HUES6 (cell line): ENCODE data around the gene CBARP.
"Not testable (repeated sequence)": the region's sequence is repeated elsewhere in the genome, so short reads cannot be mapped to it uniquely, and the experiment has no call there.

Source experiments
- H3K27ac ChIP-seq: 2 replicates; pipeline ENCODE4 v1.7.0; 2013; ENCODE audit warnings: low read depth, mild to moderate bottlenecking, low read length, inconsistent platforms
- H3K27me3 ChIP-seq: 2 replicates; pipeline ENCODE4 v1.6.1; 2013; ENCODE audit warnings: low read length; ENCODE audit not compliant: control insufficient read depth, insufficient read depth
- H3K36me3 ChIP-seq: 2 replicates; pipeline ENCODE4 v1.6.1; 2013; ENCODE audit warnings: low read length; ENCODE audit not compliant: control insufficient read depth, insufficient read depth
- H3K4me1 ChIP-seq: 2 replicates; pipeline ENCODE4 v1.6.1; 2013; ENCODE audit warnings: low read length; ENCODE audit not compliant: control insufficient read depth, insufficient read depth
- H3K4me3 ChIP-seq: 2 replicates; pipeline ENCODE4 v1.5.1; 2013; ENCODE audit warnings: low read depth, low read length
- H3K9ac ChIP-seq: one replicate; pipeline ENCODE4 v1.6.1; 2013; ENCODE audit warnings: mild to moderate bottlenecking, low read length
- H3K9me3 ChIP-seq: 2 replicates; pipeline ENCODE4 v1.6.1; 2013; ENCODE audit warnings: low read depth, low read length; ENCODE audit not compliant: control insufficient read depth, insufficient read depth

Gene CBARP

GRCh38 chr19:1218751-1219567, 18.8 kb downstream of the CBARP start:
- H3K9ac ChIP-seq: no peak overlapping the region
- peaks cover 29% of the 10 kb centered on the region for H3K36me3 ChIP-seq
- no peak overlapping the region for H3K4me3 ChIP-seq
- peaks cover 28% of the 10 kb centered on the region for H3K4me1 ChIP-seq
- no peak overlapping the region for H3K27ac ChIP-seq
- H3K27me3 ChIP-seq: no peaks in the 10 kb centered on the region
- H3K9me3 ChIP-seq: no peaks in the 10 kb centered on the region

- Histone ChIP-seq H3K27ac (no peak overlapping the region), H3K4me3 (no peak overlapping the region), H3K4me1 (peaks cover 35% of the 10 kb centered on the region), H3K27me3 (no peaks in the 10 kb centered on the region), H3K36me3 (peaks cover 24% of the 10 kb centered on the region), H3K9ac (no peak overlapping the region), H3K9me3 (no peaks in the 10 kb centered on the region)
These were observed 20.4 kb downstream of the CBARP start for GRCh38 chr19:1217366-1217765.

DNA sequence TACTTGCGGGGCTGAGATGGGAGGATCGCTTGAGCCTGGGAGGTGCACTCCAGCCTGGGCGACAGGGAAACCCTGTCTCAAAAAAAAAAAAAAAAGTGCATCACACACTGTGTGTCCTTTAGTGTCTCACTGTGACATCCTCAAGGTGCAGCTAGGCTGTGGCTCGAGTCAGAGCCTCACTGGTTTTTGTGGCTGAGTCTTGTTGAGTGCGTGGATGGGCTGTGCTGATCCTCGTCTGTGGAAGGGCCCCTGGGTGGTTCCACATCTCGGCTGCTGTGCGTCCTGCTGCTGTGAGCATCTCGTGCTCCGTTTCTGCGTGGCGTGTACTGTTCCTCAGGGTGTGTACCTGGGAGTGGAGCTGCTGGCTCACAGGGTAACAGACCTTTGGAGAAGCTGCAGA, 21.0 kb downstream of the CBARP start:
- H3K36me3 ChIP-seq: peaks cover 25% of the 10 kb centered on the region
- no peaks in the 10 kb centered on the region for H3K27me3 ChIP-seq
- peak overlapping the region; percentile 7 for H3K9ac ChIP-seq
- H3K27ac ChIP-seq: no peak overlapping the region
- peaks cover 38% of the 10 kb centered on the region for H3K4me1 ChIP-seq
- no peaks in the 10 kb centered on the region for H3K9me3 ChIP-seq
- H3K4me3 ChIP-seq: no peak overlapping the region

GRCh38 chr19:1214862-1215731, 22.7 kb downstream of the CBARP start:
- Histone ChIP-seq H3K9me3 (no peaks in the 10 kb centered on the region), H3K27ac (peak overlapping the region; percentile 6; the same call in 1 of the 2 replicates), H3K4me1 (peaks cover 42% of the 10 kb centered on the region), H3K4me3 (no peak overlapping the region), H3K9ac (no peak overlapping the region), H3K27me3 (no peaks in the 10 kb centered on the region), H3K36me3 (peaks cover 16% of the 10 kb centered on the region)

DNA sequence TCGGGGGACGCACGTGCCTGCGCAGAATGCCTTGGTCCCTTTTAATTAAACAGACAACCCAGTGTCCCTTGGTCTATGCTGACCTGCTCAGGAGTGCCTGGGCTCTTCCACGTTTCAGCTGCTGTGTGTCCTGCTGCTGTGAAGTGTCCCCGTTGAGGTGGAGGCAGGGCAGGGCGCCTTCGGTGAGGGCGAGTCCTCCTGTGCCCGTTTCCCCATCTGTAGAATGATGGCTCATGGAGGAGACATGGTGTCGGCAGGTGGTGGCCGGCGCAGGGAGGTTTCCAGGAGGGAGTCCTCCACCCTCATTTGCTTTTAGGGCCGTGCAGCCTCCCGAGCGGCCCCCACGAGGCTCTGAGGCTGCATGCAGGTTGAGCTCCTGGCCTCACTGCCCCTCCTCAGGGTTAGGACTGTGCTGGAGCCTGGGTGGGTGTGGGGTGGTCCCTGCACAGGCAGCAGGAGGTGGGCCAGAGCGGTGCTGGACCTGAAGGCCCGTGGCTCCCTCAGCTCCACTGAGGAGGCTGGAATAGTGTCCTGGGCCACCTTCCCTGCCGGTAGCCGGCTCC, 23.4 kb downstream of the CBARP start:
- no peak overlapping the region for H3K27ac ChIP-seq

DNA sequence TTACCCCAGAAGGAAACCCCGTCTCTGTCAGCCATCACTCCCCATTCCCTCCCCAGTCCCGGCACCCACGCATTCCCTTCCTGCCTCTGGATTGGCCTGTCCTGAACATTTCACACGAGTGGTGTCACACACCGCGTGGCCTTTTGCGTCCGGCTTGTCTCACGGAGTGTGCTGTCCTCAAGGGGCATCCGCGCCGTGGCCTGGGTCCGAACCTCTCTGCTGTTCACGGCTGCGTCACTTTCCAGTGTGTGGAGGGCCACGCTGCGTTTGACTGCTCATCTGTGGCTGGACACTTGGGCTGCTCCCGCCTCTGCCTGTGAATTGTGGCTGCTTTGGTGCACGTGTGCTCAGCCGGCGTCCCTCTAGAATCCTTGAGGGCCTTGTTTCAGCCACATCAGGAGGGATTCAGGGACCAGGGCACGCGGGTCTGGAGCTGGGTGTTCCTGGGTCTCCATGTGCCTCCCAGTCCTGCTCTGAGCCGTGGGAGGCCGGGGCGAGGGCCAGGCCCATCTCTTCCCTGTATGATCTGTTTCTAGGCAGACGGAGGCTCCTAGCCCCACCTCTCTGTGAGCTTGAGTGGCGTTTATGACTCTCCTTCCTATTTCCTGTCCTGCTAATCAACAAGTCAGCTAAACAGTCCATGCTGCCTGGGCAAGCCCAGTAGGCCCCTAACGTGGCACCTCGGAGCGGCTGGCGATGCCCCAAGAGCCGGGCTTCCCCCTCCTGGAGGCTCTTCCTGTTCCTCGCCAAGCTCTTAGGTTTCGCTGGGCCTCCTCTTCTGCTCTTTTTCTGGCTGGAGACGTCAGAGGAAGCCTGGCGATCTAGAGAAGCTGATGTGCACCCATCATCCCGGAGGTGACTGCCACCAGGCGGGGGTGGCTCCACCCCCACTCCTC, 24.2 kb downstream of the CBARP start:
- H3K27me3 ChIP-seq: no peaks in the 10 kb centered on the region
- no peaks in the 10 kb centered on the region for H3K9me3 ChIP-seq
- H3K4me1 ChIP-seq: peaks cover 42% of the 10 kb centered on the region
- no peak overlapping the region for H3K27ac ChIP-seq
- peak overlapping the region; percentile 49 for H3K9ac ChIP-seq
- H3K4me3 ChIP-seq: 0 out of 2 replicates have a peak overlapping the region, but pooled peaks have one; percentile 7
- peaks cover 20% of the 10 kb centered on the region for H3K36me3 ChIP-seq

More for the DNA sequence above, 23.4 kb downstream of the CBARP start:
- H3K4me1 ChIP-seq: peaks cover 42% of the 10 kb centered on the region
- H3K9me3 ChIP-seq: no peaks in the 10 kb centered on the region
- H3K9ac ChIP-seq: no peak overlapping the region
- no peak overlapping the region for H3K4me3 ChIP-seq
- H3K27me3 ChIP-seq: no peaks in the 10 kb centered on the region
- peaks cover 20% of the 10 kb centered on the region for H3K36me3 ChIP-seq

DNA sequence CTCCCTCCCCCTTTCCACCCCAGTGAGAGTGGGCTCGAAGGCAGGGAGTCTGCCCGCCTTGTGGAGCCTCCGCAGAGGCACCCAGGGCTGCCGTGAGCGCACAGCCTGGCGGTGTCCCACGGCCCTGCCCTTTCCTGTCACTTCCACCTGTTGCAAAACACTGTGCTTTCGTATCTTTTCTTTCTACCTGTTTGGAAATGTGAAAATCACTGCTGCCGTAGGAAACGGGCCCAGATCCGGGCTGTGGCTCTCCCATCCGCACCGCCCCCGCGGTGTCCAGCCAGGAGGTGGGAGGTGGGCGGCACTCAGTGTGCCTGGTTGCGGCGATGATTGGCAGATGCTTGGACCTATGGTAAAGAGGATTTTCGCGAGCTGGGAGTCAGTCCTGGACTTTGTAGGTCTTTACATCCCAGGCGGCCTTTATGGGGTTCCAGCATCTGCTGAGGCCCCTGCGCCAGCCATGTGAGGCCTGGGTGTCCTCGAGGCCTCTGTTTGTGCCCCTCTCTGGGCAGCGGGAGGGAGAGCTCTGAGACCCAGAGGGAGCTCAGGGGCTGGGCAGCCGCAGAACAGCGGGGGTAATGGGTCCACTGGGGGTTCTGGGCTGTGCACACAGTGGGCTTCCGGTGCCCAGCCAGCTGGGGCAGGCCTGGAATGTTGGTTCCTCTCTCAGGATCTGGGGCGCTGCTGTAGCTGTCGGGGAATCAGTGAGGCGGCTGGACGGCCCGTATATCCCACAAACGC, 26.1 kb downstream of the CBARP start:
- Histone ChIP-seq H3K27ac (no peak overlapping the region), H3K36me3 (peaks cover 20% of the 10 kb centered on the region)

GRCh38 chr19:1210227-1210538, 27.6 kb downstream of the CBARP start:
- no peak overlapping the region for H3K4me3 ChIP-seq
- peaks cover 20% of the 10 kb centered on the region for H3K36me3 ChIP-seq
- no peak overlapping the region for H3K9ac ChIP-seq
- H3K4me1 ChIP-seq: peaks cover 36% of the 10 kb centered on the region
- no peaks in the 10 kb centered on the region for H3K27me3 ChIP-seq
- H3K9me3 ChIP-seq: no peaks in the 10 kb centered on the region
- peak overlapping the region; percentile 29; the same call in 1 of the 2 replicates for H3K27ac ChIP-seq

More for the DNA sequence above, 26.1 kb downstream of the CBARP start:
- Histone ChIP-seq H3K9ac (no peak overlapping the region), H3K9me3 (no peaks in the 10 kb centered on the region), H3K4me1 (peaks cover 42% of the 10 kb centered on the region), H3K4me3 (no peak overlapping the region), H3K27me3 (no peaks in the 10 kb centered on the region)

DNA sequence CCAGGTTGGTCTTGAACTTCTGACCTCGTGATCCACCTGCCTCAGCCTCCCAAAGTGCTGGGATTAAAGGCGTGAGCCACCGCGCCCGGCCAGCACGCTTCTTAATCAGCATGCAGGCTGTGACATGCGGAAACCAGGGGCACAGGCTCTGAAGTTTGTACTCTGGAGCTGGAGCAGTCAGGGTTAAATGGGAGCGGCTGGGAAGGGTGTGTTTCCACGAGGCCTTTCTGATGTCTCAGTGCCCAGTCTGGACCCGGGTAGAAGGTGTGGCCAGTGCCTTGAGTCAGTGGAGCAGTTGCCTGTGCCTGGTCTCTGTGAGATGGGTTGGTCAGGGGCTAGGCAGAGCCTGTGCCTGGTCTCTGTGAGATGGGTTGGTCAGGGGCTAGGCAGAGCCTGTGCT, 29.0 kb downstream of the CBARP start:
- H3K27me3 ChIP-seq, H3K4me3 ChIP-seq, H3K27ac ChIP-seq: not testable (repeated sequence)

More for the DNA sequence above, 29.0 kb downstream of the CBARP start:
- not testable (repeated sequence) for H3K9me3 ChIP-seq, H3K9ac ChIP-seq
- Histone ChIP-seq H3K36me3 (peaks cover 20% of the 10 kb centered on the region), H3K4me1 (peaks cover 26% of the 10 kb centered on the region)
